CD1c-positive myeloid dendritic cell (primary cell): Measurements from ENCODE around the gene CDK14.

Experiments
- DNase-seq: peaks from one replicate; pipeline ENCODE4 v3.0.0-alpha.2; 2016; ENCODE audit errors: extremely low spot score

CDK14 gene

DNA sequence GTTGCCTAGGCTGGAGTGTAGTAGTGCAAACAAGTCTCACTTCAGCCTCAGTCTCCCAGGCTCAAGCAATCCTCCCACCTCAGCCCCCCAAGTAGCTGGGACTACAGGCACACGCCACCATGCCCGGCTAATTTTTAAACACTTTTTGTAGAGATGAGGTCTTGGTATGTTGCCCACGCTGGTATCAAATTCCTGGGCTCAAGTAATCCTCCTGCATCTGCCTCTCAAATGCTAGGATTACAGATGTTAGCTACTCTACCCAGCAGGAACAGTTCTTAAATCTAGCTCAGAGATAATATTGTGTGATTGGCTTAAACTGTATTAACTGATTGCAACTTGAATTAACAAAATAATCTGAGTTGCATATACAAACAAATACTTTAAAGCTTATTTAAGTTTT lies 82.9 kb downstream of the CDK14 start:
- no peak for DNase-seq

GRCh38 chr7:90680484-90680883 lies 84.4 kb downstream of the CDK14 start:
- DNase-seq, result no peak

DNA sequence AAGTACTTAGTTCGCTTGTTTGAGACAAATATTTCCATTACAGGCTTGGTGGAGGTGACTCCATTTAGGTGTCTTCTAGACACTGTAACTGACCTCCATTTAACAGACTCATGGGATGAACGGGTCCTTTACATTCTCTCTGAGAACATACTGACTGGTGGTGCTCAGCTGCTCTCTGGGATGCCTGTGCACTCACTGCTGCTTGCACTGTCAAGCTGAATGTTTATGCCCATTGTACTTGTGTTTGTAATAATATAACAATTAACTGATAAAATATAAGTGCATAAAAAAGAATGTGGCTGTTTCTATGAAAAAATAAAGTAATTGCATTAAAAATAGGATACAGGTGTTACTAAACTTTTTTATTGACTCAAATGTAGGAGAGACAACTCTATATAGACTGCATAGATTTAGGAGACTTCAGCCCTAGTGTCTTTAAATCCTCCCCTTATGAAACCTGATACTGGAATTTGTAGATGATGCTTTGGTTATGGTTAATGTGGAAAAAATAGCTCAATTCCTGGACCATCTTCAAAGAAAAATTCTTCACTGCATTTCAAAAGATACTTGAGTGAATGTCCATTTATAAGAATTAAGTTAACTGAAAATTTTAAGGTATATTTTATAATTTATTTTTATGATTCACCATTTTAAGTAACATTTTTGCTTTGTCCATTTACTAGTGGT lies 85.4 kb downstream of the CDK14 start:
- DNase-seq, result no peak

- no peak for DNase-seq
These were observed 90.0 kb downstream of the CDK14 start for GRCh38 chr7:90686146-90686545.

- no peak for DNase-seq
These were observed 92.7 kb downstream of the CDK14 start for GRCh38 chr7:90688810-90689209.

DNA sequence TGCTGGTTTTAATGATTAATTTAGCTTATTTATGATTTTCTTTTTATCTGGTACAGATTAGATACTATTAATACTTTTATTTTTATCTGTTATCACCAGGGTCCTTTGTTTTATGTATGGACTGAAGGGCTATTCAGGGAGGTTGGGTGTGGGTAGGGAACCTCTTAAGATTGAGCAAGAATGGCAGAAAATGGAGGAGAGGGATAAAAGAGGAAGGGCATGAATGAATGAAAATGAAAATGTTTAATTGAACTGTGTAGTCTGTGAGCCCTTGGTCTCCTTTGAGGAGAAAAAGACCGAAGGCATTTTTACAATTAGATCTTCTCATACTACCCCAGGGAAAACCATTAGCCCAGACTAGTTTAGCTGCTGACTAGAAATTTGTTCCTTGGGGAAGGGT lies 93.1 kb downstream of the CDK14 start:
- no peak for DNase-seq

DNA sequence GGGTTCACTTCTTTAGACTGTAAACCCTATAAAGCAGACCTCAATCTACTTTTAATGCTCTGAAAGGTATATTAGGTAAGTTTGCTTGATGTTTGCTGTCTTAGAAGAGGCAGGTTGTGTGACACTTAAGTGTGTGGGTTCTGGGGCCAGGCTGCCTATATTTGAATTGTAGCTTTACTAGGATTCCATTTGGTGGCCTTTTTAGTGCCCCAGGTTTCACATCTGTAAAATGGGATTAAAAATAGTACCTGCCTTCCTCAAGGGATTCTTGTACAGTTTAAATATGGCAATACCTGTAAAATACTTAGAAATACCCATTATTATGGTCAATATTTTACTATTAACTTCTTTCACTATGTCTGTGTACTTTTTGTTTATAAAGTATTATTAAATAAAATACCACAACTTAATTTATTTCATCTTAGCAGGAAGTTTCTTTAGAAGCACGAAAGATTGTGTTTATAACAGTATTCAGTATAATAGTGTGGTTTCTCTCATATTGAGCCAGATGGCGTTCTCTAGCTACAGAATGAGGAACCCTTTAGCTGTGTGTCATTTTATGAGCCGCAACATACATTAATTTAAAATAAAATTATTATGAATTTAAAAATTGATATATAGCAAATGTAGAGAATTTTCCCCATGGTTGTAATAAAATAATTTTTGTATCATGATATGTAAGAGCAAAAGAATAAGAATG lies 94.2 kb downstream of the CDK14 start:
- no peak for DNase-seq

DNA sequence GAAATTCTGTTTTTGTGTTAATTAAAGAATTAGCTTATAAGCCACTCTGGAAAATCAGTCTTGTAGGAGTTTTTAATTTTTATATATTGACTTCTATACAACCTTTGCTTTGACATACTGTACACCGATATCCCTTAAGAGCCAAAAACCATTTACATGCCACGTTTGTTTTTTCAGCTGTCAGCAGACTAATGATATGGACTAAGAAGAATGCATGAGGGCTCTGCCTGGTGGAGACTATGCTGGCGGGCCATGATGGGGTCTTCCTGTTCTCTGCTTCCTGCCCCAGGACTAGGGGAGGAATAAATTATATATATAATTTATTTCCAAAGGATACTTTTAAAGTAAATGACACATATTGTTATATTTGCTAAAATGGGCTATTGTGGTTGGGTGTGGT lies 96.3 kb downstream of the CDK14 start:
- DNase-seq, result no peak

DNA sequence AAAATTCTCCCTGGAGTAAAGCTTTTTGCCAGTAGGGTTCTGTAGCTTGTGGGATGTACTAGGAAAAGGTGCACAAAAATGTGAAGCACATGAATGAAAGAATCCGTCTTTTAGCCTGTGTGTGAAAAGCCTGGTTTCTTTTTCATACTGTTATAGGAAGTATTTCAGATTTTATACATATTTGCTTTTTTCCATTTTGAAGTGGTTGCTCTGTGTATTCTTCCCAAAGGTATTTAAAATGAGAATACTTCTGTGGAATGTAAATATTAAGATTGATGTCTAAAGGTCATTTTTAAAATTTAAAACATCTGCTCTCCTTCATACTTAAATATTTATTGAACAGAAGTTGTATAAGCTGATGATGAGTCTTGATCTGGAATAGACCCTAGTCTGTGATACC lies 96.8 kb downstream of the CDK14 start:
- no peak for DNase-seq

DNA sequence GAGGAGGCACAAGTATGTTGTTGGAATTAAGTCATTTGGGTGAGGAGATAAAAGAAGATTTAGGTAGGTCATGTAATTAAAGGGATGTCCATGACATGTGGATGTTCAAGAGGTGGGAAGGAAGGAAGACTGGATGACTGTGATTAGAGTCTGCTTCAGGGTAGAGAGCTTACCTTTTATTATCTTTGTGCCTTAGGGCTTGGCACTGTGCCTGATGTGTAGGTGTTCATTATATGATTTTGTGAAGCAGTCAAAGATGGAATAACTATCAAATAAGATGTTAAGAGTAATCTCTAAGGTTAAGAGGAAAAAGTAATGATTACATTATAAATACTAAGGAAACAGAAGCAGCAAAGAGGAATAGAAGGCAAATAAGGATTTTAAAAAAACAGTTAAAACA lies 97.8 kb downstream of the CDK14 start:
- DNase-seq, result no peak

GRCh38 chr7:90698616-90699015 lies 102.5 kb downstream of the CDK14 start:
- no peak for DNase-seq

GRCh38 chr7:90701021-90701420 lies 104.9 kb downstream of the CDK14 start:
- no peak for DNase-seq

DNA sequence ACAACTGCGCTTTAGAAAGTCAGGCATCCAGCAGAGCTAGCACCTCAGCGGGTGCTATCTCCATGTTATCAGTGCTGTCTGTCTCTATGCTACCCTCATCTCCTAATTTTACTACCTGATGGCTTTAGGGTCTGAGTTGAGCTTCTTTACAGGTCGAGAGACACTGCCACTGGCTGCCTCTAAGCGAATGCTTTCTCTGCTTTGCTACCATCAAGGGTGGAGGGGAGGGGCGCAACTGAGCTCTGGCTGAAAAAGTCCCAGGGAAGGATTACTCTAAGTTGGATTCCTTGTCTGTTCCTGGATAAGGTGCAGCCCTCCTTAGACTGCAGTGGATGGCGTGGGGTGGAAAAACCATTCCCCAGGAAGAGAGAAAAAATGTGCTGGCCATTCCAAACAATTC lies 105.7 kb downstream of the CDK14 start:
- DNase-seq, result no peak

DNA sequence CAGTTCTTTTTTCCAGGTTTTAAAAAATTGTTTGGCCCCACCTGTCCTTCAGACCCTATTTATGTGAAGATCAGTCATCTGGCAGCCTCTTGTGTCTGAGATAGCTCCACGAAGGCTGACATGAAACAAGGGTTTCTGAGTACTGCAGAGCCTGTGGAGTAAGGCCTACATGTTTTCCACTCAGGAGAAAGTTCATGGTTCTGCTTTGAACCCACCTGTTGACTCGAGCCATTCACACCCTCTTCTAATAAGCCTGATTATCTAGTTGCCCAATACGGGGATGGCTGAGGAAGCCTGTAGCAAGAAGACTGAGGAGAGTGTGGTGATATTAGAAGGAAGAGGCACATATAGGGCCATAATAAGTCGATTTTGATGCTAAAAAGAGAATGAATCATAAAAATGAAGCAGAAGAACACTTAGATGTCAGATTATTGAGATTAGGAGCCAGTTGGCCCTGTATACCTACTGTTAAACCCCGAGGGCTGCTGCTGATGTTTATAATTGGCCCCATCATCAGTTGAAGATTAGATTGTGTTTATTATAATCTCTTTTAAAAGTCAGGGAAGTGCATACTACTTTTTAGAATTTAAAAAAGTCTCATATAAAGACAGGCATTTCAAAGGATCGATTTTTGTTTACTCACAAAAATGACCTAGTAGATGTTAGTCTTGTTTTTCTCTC lies 109.4 kb downstream of the CDK14 start:
- DNase-seq, result no peak

DNA sequence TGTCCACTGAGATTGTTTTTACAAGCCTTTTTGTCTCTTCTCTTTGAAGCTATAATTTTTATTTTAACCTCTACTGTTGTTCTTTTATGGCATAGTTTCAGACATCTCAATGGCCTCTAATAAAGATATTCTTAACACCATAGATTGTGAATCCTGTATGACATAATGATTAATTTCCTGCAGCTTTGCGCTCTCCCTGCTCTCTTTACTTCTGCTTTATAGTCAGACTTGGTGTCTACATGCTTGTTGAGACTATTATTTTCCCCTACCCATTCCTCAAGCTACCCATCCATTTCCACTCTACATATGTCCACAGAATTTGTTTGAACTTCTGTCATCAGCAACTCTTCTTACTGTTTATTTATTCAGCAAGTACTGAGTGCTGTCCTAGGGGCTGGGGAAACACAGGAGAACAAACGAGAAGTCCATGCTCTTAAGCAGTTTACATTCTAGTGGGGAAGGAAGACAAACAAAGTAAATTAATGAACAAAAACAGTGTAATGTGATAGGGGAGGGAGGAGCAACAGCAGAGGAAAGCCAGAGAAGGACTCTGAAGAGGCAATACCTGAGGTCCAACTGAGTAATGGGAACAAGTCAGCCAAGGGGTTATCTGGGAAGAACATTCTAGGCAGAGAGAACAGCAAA lies 110.1 kb downstream of the CDK14 start:
- DNase-seq, result no peak

GRCh38 chr7:90708841-90709317 lies 112.8 kb downstream of the CDK14 start:
- DNase-seq, result peak; percentile 35

- no peak for DNase-seq
These were observed 113.7 kb downstream of the CDK14 start for GRCh38 chr7:90709501-90710465.

GRCh38 chr7:90710466-90710850 lies 114.3 kb downstream of the CDK14 start:
- DNase-seq, result no peak

- DNase-seq, result no peak
These were observed 117.5 kb downstream of the CDK14 start for GRCh38 chr7:90713628-90714027.

GRCh38 chr7:90715067-90715466 lies 118.9 kb downstream of the CDK14 start:
- DNase-seq, result no peak
